Epithelial cell of esophagus (primary cell): ENCODE measurements around the gene FADS6.
"Not testable (repeated sequence)": the region's sequence is repeated elsewhere in the genome, so short reads cannot be mapped to it uniquely, and the experiment has no call there.

Experiments
- DNase-seq: peaks from one replicate; pipeline ENCODE4 v3.0.0; 2010; ENCODE audit warnings: low read depth
- H3K4me3 ChIP-seq: 2 replicates; pipeline ENCODE4 v1.5.1; 2011; ENCODE audit warnings: mild to moderate bottlenecking, low read length, control low read depth
- TF ChIP-seq, protein P1 (sequence below): IDR thresholded peaks from 2 replicates; pipeline ENCODE4 v1.5.1; 2011; ENCODE audit warnings: low read depth, mild to moderate bottlenecking, low read length, control low read depth, inconsistent platforms; ENCODE audit not compliant: insufficient read depth; ENCODE audit errors: missing control alignments

The FADS6 gene

DNA sequence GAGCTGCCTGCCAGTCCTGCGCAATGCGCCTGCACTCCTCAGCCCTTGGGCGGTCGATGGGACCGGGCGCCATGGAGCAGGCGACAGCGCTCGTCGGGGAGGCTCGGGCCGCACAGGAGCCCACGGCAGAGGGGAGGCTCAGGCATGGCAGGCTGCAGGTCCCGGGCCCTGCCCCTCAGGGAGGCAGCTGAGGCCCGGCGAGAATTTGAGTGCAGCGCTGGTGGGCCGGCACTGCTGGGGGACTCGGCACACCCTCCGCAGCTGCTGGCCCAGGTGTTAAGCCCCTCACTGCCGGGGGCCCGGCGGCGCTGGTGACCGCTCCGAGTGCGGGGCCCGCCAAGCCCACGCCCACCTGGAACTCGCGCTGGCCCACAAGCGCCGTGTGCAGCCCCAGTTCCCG is 13.6 kb upstream of the FADS6 start:
- TF ChIP-seq, protein P1, sequence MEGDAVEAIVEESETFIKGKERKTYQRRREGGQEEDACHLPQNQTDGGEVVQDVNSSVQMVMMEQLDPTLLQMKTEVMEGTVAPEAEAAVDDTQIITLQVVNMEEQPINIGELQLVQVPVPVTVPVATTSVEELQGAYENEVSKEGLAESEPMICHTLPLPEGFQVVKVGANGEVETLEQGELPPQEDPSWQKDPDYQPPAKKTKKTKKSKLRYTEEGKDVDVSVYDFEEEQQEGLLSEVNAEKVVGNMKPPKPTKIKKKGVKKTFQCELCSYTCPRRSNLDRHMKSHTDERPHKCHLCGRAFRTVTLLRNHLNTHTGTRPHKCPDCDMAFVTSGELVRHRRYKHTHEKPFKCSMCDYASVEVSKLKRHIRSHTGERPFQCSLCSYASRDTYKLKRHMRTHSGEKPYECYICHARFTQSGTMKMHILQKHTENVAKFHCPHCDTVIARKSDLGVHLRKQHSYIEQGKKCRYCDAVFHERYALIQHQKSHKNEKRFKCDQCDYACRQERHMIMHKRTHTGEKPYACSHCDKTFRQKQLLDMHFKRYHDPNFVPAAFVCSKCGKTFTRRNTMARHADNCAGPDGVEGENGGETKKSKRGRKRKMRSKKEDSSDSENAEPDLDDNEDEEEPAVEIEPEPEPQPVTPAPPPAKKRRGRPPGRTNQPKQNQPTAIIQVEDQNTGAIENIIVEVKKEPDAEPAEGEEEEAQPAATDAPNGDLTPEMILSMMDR, result no peak
- DNase-seq, result no peak
- no peak overlapping the region for H3K4me3 ChIP-seq

DNA sequence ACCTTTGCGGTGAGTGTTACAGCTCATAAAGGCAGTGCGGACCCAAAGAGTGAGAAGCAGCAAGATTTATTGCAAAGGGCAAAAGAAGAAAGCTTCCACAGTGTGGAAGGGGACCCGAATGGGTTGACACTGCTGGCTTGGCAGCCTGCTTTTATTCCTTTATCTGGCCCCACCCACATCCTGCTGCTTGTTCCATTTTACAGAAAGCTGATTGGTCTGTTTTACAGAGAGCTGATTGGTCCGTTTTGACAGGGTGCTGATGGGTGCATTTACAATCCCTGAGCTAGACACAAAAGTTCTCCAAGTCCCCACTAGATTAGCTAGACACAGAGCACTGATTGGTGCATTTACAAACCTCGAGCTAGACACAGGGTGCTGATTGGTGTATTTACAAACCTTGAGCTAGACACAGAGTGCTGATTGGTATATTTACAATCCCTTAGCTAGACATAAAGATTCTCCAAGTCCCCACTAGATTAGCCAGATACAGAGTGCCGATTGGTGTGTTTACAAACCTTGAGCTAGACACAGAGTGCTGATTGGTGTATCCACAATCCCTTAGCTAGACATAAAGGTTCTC is 12.9 kb upstream of the FADS6 start:
- not testable (repeated sequence) for H3K4me3 ChIP-seq, DNase-seq

DNA sequence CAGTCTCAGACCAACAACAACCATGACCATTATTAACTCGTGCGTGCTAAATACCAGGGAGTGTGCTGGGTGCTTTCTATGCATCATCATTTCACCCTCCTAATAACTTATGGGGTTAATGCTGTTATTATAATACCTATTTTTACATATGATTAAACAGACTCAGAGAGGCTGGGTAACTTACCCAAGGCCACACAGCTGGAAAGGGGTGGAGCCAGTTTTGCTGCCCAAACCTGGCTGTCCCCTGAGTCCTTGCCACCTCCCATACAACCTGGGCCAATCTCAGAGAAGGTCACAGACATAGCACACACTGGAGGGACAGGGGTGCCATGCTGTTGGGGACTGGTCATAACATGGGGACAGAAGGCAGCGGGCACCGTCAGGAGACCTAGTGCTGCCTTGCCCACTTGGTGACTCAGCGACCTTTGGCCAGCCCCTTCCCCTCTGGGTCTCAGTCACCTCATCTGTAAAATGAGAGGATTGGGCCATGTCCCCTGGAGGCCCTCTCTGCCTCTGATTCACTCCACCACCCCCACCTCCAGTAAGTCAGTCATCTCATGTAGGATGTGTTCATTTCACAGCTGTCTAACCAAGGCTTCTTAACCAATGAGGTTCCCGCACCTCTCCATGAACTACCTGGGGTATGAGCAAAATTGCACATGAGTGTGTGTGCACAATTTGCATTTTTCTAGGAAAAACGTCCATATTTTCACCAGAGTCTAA is 11.4 kb upstream of the FADS6 start:
- peak; percentile 32 for DNase-seq
- TF ChIP-seq, protein P1, result no peak

DNA sequence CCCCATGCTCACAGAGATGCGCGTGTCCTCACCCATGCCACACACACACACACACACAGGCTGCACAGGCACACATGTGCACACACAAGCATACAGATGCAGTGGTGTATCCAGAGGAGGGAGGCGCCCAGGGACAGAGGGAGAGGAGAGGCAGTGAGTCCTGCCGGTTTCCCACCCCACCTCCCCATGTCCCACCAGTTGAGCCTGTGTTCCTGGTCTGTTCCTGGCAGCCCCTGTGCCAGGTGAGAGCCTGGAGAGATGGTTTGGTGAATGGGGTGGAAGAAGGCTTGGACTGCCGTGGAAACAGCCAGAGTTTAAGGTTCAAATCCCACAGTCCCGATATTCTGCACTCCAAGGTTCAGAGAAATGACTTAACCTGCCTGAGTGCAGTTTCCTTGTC is 10.2 kb upstream of the FADS6 start:
- no peak overlapping the region for H3K4me3 ChIP-seq
- TF ChIP-seq, protein P1, result no peak
- DNase-seq, result no peak

More for the DNA sequence above, 11.4 kb upstream of the FADS6 start:
- H3K4me3 ChIP-seq, result no peak overlapping the region

DNA sequence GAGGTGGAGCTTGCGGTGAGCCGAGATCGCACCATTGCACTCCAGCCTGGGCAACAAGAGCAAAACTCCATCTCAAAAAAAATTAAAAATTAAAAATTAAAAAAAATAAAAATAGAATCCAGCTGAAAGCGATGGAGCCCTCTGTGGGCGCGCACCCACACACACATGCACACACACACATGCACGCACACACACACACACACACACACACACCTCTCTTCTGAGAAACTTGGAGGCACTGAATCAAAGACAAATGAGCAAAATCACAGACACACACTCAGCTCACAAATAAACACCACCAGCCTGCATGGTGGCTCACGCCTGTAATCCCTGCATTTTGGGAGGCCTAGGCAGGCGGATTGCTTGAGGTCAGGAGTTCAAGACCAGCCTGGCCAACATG is 9.6 kb upstream of the FADS6 start:
- no peak for DNase-seq
- no peak overlapping the region for H3K4me3 ChIP-seq
- TF ChIP-seq, protein P1, result no peak

DNA sequence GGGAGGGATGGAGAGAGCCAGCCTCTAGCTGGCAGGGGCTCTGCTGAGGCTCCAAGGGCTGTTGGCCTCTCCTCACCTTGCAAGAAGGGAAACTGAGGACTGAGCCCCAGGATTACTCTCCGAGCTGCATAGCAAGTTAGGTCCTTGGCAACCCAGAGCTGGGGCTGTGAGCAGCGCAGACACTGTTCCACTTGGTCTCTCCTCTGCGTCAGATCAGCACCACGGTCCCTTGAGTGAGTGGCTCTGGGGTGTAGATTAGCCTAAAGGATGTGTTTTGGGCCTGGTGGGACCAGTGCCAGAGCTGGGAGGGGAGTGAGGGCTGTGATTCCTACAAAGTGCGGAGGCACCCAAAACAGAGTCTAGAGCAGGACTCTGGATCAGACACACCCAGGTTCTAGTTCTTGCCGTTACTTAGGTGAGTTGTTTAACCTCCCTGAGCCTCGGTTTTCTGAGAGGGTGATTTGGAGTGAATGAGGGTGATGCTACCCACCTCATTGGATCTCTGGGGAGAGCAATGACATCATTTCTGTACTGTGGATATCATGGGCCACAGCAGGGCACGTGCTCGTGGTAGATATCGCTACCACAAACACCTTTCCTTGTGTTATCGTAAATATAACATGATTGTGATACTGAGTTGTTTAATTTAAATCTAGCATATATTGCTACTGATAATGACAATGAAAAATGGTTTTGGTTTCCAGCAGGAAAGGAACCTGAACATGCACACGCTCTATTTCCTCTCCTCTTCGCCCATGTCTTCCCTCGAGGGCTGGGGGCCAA is 8.1 kb upstream of the FADS6 start:
- no peak for DNase-seq
- no peak overlapping the region for H3K4me3 ChIP-seq
- TF ChIP-seq, protein P1, result no peak

DNA sequence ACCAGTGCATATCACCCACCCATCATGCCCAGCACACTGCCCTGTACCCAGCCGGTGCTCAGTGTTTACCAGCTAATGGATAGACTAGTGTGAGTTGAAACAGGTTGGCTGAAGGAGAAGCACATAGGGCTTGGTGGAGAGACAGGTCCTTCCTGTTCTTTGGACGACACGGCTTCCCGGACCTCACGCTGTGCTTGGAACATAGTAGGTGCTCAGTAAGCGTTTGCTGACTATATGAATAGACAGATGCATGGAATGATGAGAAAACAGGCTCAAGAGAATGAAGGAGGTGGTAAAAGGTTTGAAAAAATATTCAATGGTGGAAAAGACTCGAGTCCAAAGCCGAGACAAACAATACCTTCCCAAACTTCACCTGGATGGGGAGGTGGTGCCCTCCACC is 6.8 kb upstream of the FADS6 start:
- DNase-seq, result no peak
- TF ChIP-seq, protein P1, result no peak
- no peak overlapping the region for H3K4me3 ChIP-seq
